HG02938 (cell line): Measurements from ENCODE around the gene KRTAP5-1.
"Not testable (repeated sequence)": the region's sequence is repeated elsewhere in the genome, so short reads cannot be mapped to it uniquely, and the experiment has no call there.

Source experiments
- ATAC-seq: cut with Tn5 transposase; IDR thresholded peaks from one replicate; pipeline ENCODE4 v1.9.1; 2021; ENCODE audit warnings: mild to moderate bottlenecking, moderate library complexity; ENCODE audit not compliant: unreplicated experiment

Gene KRTAP5-1

DNA sequence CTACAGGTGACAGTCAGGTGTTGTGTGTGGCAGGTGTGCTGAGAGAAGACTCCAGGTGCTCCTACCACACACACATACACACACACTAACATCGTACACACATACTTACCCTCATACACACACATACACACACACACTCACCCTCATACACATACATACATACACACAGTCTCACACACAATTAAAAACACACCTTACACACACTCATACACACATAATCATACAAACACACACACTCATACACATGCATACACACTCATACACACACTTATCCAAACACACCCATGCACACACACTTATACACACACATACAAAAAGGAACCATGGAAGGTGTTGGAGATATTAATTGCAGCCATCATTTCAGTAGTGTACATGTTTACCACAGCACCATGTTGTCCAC lies 18.5 kb upstream of the KRTAP5-1 start:
- ATAC-seq = no peak

DNA sequence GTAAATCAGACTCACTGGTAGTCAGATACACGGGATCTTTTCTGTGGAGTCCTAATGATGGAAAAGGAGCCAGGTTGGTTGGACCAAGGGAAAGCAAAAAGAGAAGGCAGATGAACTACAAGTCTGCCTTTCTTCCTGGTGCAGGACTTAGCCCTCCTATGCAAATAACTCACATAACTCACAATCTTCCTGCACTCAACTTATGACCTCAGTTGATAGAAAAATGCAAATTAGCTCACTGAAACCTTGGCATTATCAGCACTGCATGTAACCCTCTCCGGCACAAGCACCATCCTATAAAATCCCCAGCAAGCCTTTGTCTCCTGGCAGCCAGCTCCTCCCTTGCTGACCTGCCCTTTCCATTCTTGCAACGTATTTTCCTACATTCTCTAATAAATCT lies 16.6 kb upstream of the KRTAP5-1 start:
- not testable (repeated sequence) for ATAC-seq

DNA sequence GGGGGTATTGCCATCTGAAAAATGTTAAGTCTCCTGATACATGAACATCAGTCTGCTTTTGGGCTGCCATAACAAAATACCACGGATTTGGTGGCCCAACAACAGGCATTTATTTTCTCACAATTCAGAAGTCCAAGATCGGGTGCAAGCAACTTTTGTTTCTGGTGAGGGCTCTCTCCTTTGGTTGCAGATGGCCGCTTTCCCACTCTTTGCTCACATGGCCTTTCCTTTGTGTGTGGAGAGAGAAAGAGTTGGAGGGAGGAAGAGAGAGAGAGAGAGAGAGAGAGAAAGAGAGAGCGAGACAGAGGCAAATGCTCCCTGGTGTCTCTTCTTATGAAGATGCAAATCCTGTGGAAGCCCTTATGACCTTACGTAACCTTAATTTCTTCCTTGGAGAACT lies 15.5 kb upstream of the KRTAP5-1 start:
- ATAC-seq = no peak

DNA sequence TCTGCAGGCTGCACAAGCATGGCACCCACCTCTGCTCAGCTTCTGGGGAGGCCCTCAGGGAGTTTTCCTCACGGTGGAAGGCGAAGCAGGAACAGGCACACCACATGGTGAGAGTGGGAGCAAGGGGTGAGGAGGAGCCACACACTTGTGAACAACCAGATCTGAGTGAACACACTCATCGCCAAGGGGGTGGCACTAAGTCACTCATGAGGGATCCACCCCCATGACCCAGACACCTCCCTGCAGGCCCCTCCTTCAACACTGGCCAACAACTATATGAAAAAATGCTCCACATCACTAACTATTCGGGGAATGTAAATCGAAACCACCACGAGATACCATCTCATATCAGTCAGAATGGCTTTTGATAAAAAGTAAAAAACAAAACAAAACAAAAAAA lies 13.7 kb upstream of the KRTAP5-1 start:
- no peak for ATAC-seq

DNA sequence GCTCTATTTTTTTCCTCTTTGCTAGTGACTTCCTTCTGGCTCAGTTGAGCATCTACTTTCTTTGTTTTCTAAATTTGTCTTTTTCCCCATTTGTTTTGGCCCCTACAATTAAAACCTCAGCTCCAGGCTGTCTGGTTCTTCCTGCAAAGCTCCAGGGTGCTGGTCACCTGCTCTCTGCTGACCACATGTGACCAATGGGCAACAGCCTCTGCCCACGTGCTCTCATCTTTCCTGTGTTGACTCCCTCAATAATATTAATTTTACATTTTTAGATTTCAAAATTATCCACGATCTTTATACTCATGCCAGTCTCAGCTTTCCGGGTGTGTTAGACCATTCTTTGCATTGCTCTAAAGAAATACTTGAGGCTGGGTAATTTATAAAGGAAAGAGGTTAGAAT lies 13.3 kb upstream of the KRTAP5-1 start:
- not testable (repeated sequence) for ATAC-seq

DNA sequence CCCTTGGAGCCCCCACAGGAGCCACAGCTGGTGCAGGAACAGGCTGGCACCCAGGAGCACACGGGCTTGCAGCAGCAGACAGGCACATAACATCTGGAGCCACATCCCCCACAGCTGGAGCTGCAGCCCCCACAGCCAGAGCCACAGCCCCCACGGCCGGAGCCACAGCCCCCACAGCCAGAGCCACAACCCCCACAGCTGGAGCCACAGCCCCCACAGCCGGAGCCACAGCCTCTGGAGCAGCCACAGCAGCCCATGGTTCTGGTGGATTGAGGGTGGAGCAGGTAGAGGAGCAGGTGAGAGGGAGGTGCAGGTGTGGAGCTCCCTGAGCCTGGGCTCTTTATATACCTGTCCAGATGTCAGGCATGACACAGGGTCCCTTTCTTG lies 12.9 kb upstream of the KRTAP5-1 start, which contains the start of gene KRTAP5-2:
Gene KRTAP5-2 (minus strand): TSS at position 301 of the 387 bp plus-strand sequence. CDS start 44 bp downstream, at position 257.
- no peak for ATAC-seq

DNA sequence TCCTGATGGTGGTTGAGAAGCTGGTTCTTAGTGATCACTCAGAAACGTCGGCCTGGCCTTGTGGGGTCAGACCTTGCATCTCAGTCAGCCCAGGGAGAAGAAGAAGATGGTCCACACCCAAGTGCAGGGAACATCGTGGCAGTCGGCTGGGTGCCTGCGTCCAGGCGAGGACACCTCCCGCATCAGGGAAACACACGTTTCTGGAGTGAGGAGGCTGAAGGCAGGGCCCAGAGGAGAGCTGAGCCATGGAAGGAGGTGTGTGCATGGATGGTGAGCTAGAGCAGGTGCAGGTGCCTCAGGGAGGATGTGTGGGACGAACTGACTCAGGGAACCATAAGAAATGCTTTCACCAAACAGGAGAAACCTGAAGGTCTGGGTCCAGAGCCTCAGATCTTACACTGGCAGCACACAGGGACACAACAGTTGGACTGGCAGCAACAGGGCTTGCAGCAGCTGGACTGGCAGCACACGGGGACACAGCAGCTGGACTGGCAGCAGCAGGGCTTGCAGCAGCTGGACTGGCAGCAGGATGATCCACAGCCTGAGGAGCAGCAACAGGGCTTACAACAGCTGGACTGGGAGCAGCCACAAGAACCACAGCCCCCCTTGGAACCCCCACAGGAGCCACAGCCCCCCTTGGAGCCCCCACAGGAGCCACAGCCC lies 12.4 kb upstream of the KRTAP5-1 start:
- ATAC-seq = no peak

DNA sequence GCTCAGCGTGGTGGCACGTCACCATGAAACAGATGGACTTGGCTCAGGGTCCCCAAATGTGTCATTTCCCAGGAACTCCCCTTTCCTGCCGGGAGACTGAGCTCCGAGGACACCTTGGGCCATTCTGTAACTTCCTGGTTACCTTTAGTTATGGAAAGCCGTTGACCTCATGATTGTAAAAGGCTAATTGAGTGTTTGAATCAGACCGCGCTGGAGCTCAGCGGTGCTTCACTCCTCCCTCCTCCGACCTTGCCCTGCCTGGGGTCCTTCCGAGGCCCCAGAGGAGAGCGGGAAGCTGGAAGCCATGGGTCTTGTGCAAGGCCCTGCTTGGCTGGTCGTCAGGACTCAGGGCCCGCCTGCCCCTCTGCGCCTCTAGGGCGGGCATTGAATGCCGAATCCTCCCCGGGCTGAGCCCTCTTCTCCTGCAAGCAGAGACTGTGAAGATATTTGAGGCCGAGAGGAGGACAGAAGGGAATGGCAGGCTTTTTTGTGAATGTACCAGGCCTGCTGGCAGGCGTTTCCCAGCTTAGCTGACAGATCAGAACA lies 11.6 kb upstream of the KRTAP5-1 start:
- ATAC-seq = not testable (repeated sequence)

DNA sequence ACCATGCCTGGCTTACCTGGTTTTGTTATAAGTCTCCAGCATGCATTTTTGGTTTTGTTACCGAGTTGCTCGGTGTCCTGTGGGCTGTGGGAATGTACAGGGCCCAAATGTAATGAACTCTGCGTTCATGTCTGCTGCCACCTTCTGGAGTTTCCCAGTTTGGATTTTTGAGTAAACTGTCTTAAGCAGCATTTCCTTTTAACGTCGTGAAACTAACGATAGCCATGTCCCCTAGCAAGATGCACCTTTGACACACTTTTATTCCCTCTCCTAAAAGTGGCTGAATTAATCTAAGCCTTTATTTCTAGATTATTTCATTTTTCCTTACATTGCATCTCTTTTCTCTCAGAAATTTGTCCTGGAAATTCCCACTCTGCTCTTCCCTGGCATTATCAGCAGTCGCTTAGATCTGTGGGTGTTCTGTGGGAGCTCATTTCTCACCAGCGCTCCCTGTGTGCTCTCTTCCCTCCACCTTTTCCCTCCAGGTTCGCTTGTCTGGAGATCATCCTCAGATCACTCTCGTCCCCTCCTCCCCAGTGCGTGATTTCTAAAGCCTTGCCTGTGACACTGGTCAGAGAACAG lies 11.0 kb upstream of the KRTAP5-1 start:
- not testable (repeated sequence) for ATAC-seq

DNA sequence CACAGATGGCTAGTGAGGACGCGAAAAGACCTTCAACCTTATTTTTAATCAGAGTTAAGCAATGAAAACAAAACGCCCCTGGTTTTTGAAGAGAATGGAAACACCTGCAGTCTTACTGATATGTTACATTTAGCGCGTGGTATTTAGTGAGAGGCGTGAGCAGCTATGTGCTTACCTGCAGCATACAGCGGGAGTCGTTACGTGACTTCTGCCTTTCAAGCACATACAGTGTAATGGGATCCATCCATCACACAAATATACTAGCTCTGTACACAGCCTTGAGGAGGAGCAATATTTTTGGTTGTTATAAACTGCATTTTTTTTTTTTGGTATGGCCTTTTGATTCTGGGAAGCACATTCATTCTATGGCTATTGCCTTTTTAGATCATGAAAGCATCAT lies 7.5 kb upstream of the KRTAP5-1 start:
- no peak for ATAC-seq

DNA sequence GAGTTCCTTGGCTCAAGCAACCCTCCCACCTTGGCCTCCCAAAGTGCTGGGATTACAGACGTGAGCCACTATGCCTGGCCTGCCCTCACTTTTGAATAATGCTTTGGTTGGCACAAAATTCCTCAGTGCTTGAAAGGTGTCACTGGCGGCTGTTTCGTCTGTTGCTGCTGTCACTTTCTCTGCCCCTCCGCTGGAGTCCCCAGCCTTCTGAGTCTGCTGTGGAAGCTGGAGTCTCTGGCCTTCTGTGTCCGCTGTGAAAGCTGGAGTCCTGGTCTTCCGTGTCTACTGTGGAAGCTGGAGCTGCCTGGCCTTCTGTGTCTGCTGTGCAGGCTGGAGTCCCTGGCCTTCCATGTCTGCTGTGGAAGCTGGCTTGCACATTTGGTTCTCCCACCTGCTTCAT lies 4.9 kb upstream of the KRTAP5-1 start:
- ATAC-seq = no peak

DNA sequence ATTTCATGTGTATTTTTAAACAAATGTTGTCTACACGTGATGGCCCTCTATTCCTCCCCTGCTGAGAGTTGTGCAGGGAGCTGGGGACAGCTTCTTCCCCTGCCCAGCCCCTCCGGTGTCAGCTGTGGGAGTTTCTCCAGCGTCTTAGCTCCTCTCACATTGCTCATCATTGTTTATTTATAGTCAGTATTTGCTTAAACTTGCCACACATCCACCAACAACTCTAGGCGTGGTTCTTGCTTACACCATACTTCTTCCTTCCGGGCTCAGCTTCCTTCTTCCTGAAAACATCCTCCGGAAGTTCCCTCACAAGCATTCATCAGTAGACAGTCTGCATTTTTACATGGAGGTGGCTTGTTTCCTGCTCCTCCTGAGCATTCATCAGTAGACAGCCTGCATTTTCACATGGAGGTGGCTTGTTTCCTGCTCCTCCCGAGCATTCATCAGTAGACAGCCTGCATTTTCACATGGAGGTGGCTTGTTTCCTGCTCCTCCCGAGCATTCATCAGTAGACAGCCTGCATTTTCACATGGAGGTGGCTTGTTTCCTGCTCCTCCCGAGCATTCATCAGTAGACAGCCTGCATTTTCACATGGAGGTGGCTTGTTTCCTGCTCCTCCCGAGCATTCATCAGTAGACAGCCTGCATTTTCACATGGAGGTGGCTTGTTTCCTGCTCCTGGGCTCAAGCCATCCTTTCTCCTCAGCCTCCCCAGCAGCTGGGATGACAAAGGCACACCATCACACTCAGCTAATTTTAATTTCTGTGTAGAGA lies 4.3 kb upstream of the KRTAP5-1 start:
- ATAC-seq = not testable (repeated sequence)

DNA sequence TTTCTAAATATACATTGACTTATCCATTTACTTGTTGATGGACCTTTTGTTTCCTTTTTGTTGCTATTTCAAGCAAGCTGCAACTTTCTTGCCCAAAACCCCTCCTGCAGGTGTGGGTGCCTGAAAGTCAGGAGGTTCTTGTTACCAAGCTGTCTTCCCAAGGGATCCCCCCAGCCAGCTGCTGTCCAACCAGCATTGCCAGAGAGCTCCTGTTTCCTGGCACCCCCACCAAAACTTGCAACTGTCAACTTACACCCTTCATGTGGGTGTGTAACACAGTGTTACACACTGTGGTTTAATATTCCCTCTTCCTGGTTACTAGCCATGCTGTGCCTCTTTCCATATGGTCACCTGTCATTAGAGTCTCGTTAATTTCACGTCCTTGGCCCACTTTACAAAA lies 1.6 kb upstream of the KRTAP5-1 start:
- ATAC-seq = no peak

DNA sequence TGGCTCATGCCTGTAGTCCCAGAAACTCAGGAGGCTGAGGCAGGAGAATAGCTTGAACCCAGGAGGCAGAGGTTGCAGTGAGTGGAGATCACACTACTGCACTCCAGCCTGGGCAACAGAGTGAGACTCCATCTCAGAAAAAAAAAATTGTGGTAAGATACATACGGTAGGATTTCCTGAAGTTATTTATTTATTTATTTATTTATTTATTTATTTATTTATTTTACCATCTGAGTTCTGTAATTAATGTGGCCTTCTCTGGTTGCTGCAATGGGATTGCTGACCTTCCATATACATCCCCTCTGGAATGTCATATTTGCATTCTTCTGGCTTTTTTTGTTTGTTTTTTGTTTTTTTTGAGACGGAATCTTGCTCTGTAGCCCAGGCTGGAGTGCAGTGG lies 2.2 kb downstream of the KRTAP5-1 start:
- not testable (repeated sequence) for ATAC-seq

DNA sequence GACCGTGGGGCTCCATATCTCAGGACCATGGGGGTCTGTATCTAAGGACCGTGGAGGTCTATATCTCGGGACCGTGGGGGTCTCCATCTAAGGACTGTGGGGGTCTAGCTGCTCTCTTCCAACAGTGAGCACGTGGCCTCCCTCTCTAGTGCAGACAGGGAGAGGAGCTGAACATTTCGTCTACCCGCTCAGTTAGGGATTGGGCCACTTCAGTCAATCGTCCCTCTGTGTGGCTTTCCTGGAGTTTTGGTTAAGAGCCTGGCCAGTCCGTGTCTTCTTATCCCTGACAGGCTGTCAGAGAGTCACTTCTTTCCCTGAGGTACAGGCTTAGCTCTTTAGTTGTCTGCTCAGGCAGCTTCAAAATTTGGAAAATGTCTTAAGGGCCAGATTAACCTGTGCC lies 3.1 kb downstream of the KRTAP5-1 start:
- no peak for ATAC-seq

DNA sequence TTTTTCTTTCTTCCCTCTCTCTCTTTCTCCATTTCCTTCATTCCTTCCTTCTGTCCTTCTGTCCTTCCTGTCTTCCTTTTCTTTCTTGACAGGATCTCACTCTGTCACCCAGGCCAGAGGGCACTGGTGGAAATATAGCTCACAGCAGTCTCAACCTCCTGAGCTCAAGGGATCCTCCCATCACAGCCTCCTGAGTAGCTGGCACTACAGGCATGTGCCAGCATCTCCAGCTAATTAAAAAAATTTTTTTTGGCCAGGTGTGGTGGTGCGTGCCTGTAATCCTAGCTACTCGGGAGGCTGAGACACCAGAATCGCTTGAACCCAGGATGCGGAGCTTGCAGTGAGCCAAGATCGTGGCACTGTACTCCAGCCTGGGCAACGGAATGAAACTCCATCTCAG lies 8.3 kb downstream of the KRTAP5-1 start:
- no peak for ATAC-seq

DNA sequence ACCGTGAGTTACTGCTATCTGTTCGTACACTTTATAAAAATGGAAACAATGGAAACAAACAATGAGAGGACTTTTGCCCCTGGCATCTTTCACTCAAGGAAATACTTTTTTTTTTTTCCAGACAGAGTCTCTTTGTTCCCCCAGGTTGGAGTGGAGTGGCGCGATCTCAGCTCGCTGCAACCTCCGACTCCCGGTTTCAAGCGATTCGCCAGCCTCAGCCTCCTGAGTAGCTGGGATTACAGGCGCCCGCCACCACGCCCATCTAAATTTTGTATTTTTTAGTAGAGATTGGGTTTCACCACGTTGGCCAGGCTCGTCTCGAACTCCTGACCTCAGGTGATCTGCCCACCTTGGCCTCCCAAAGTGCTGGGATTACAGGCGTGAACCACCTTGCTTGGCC lies 9.3 kb downstream of the KRTAP5-1 start:
- ATAC-seq = not testable (repeated sequence)

DNA sequence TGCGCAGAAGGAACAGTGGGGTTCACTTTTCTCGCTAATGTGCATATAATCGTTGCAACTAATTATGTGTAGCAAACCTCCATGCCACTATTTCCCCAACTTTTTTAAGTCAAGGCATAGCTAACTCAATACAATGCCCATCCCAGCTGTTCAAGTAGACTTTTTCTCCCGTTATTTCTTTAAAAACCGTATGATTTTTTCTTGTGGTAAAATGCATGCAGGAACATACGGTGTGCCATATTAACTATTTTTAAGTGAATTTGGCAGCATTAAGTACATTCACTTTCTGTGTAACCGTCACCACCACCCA lies 10.2 kb downstream of the KRTAP5-1 start:
- no peak for ATAC-seq

DNA sequence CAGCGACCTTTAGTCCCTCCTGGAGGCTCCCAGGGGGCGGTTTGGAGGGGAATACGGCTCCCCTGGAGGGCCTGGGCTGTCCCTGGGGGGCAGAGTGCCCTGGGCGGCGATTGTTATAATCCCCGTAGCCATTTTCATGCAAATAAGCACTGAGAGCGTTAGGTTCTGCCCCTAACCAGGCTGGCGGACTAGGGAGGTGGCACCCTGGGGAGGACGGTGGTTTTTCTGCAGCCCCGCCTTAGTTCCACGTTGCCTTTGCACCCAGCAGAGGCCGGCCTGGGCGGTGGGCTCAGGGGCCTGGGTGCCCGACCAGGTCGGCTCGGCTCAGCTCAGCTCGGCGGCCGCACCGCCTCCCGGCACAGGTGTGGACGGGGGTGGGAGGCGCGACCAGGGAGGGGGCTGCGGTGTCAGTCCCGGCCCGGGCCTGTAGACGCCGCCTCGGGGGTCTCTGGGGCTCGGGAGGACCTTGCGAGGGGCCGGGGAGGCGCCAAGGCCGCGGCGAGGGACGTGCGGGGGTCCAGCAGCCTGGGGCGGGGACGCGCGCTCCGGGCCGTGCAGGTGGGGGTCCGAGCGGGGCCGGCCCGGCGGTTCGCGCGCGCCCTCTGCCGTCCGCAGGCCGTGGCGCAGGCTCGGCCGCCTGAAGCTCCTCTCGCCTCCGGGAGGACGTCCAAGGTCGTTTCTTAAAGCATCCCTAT lies 10.7 kb downstream of the KRTAP5-1 start:
- ATAC-seq = no peak

DNA sequence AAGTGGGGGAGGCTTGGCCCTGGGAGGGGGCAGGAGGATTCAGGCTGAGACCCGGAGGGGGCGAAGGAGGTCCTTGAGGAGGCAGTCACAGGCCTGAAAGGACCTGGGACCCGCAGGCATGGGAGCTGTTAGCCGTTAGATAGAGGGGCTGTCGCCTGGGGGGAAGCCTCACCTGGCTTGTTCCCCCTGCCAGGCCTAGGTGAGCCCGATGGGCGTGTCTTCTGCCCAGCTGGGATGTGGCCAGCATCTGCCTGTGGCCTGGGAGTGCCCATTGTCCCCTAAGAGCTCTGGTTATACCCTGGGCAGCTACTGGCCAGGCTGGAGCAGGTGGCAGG lies 11.2 kb downstream of the KRTAP5-1 start:
- ATAC-seq = no peak

DNA sequence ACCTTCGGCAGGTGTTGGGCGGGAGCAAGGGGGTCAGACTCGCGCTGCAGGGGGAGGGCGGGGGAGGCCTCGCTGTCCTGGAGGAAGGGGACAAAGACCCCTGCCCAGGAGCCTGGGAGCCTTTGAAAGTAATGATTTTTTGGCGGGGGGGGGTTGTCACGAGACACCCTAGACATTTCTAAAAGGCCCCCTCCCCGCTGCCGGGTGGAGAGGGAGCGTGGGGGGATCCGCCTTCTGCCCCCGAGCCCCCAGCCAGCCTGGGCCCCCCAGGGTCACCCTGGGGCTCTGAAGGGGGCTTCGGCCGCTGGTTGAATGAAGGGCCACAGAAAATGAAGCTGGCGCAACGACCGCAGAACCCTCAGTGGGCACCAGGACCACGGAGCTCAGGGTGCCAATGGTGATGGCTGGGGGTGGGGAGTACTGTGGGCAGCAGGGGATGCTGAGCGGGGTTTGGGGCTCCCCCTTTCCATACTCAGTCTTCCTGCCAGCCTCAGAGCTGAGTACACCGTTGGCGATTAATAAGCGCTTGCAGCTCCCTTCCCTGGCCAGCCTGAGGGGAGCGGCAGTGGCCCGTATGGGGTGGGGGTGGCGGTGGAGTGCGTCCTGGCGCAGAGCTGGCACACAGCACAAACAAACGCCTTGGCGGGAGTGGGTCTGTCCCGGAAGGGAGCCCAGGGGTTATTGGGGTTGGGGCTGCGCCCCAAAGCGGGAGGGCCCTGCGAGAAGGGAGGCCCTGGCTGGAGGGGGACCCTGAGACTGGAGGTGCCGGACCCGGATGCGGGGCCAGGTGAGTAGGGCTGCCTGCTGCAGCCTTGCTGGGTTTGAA lies 11.8 kb downstream of the KRTAP5-1 start:
- no peak for ATAC-seq
